GM12878 (cell line): ENCODE results near the gene RAD52.

ENCODE experiments used
- BRCA1 ChIP-seq: IDR thresholded peaks from 2 replicates; pipeline ENCODE4 v1.6.1; 2011; ENCODE audit warnings: low read depth, low read length, improper control_type of control experiment
- FOS ChIP-seq: IDR thresholded peaks from 3 replicates; pipeline ENCODE4 v1.6.1; 2011; ENCODE audit warnings: borderline replicate concordance; ENCODE audit not compliant: insufficient read length; ENCODE audit errors: extremely low read depth
- MAX ChIP-seq: IDR thresholded peaks from 2 replicates; pipeline ENCODE4 v1.6.1; 2012; ENCODE audit warnings: low read depth, low read length, improper control_type of control experiment
- MXI1 ChIP-seq: fragments of 150-350 bp; IDR thresholded peaks from 2 replicates; pipeline ENCODE4 v1.6.1; 2011; ENCODE audit warnings: low read depth, mild to moderate bottlenecking, inconsistent platforms, low read length, improper control_type of control experiment
- SIN3A ChIP-seq: IDR thresholded peaks from 2 replicates; pipeline ENCODE4 v1.6.1; 2012; ENCODE audit warnings: low read depth, low read length, improper control_type of control experiment
- TCF12 ChIP-seq: IDR thresholded peaks from 2 replicates; pipeline ENCODE4 v1.6.1; 2011; ENCODE audit warnings: low read depth, mild to moderate bottlenecking, low read length
- USF2 ChIP-seq: IDR thresholded peaks from 2 replicates; pipeline ENCODE4 v1.6.1; 2011; ENCODE audit warnings: low read depth, low read length, improper control_type of control experiment, borderline replicate concordance
- TF ChIP-seq, protein P1 (sequence below): IDR thresholded peaks from 2 replicates; pipeline ENCODE4 v1.6.1; 2012; ENCODE audit warnings: mild to moderate bottlenecking, low read depth, low read length
- TF ChIP-seq, protein P2 (sequence below): fragments of 450-650 bp; IDR thresholded peaks from 2 replicates; pipeline ENCODE4 v1.6.1; 2014; ENCODE audit warnings: mild to moderate bottlenecking

DNA sequence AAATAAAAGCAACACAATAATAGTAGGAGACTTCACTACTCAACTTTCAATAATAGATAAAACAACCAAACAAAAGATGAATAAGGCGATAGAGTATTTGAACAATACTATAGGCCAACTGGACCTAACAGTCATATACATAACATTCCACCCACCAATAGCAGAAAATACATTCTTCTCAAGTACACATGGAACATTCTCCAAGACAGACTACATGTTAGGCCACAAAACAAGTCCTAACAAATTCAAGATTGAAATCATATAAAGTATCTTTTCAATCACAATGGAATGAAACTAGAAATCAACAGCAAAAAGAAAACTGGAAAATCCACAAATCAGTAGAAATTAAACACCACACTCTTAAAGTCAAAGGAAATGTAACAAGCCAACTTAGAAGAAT lies 28.8 kb downstream of the RAD52 start:
- no peak for TF ChIP-seq BRCA1
- TF ChIP-seq TCF12: no peak
- no peak for TF ChIP-seq SIN3A
- TF ChIP-seq, protein P1, sequence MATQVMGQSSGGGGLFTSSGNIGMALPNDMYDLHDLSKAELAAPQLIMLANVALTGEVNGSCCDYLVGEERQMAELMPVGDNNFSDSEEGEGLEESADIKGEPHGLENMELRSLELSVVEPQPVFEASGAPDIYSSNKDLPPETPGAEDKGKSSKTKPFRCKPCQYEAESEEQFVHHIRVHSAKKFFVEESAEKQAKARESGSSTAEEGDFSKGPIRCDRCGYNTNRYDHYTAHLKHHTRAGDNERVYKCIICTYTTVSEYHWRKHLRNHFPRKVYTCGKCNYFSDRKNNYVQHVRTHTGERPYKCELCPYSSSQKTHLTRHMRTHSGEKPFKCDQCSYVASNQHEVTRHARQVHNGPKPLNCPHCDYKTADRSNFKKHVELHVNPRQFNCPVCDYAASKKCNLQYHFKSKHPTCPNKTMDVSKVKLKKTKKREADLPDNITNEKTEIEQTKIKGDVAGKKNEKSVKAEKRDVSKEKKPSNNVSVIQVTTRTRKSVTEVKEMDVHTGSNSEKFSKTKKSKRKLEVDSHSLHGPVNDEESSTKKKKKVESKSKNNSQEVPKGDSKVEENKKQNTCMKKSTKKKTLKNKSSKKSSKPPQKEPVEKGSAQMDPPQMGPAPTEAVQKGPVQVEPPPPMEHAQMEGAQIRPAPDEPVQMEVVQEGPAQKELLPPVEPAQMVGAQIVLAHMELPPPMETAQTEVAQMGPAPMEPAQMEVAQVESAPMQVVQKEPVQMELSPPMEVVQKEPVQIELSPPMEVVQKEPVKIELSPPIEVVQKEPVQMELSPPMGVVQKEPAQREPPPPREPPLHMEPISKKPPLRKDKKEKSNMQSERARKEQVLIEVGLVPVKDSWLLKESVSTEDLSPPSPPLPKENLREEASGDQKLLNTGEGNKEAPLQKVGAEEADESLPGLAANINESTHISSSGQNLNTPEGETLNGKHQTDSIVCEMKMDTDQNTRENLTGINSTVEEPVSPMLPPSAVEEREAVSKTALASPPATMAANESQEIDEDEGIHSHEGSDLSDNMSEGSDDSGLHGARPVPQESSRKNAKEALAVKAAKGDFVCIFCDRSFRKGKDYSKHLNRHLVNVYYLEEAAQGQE: no peak
- TF ChIP-seq MXI1: no peak
- TF ChIP-seq MAX: no peak
- TF ChIP-seq, protein P2, sequence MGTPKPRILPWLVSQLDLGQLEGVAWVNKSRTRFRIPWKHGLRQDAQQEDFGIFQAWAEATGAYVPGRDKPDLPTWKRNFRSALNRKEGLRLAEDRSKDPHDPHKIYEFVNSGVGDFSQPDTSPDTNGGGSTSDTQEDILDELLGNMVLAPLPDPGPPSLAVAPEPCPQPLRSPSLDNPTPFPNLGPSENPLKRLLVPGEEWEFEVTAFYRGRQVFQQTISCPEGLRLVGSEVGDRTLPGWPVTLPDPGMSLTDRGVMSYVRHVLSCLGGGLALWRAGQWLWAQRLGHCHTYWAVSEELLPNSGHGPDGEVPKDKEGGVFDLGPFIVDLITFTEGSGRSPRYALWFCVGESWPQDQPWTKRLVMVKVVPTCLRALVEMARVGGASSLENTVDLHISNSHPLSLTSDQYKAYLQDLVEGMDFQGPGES: no peak
- no peak for TF ChIP-seq USF2
- no peak for TF ChIP-seq FOS
